OCI-LY1 (cell line): Measurements from ENCODE around the gene GRPR.

Experiments used
- H2AFZ ChIP-seq: fragments of 200-600 bp; sonication (generic), shearing (Covaris generic); 2 replicates; pipeline ENCODE4 v1.6.0; 2014; ENCODE audit warnings: antibody characterized with exemption, mild to moderate bottlenecking, low read length
- H3F3A ChIP-seq: fragments of 200-600 bp; sonication (generic), shearing (Covaris generic); 2 replicates; pipeline ENCODE4 v1.6.0; 2014; ENCODE audit warnings: mild to moderate bottlenecking, antibody characterized with exemption, low read length, moderate library complexity; ENCODE audit not compliant: insufficient read depth
- H3K27ac ChIP-seq: fragments of 200-600 bp; sonication (generic); 2 replicates; pipeline ENCODE4 v1.5.1; 2014; ENCODE audit warnings: low read length, mixed run types, mild to moderate bottlenecking, low read depth; ENCODE audit not compliant: poor library complexity, severe bottlenecking
- H3K27me3 ChIP-seq: fragments of 200-600 bp; sonication (generic); 2 replicates; pipeline ENCODE4 v1.6.0; 2014; ENCODE audit warnings: antibody characterized with exemption, mild to moderate bottlenecking, low read length, moderate library complexity; ENCODE audit not compliant: insufficient read depth
- H3K36me3 ChIP-seq: fragments of 200-600 bp; sonication (generic); 2 replicates; pipeline ENCODE4 v1.6.1; 2014; ENCODE audit warnings: mild to moderate bottlenecking, antibody characterized with exemption, low read length, moderate library complexity, mixed read lengths; ENCODE audit not compliant: insufficient read depth
- H3K4me1 ChIP-seq: fragments of 200-600 bp; sonication (generic); 2 replicates; pipeline ENCODE4 v1.5.1; 2014; ENCODE audit warnings: mild to moderate bottlenecking, low read length, moderate library complexity; ENCODE audit not compliant: insufficient read depth, severe bottlenecking
- H3K4me2 ChIP-seq: fragments of 200-600 bp; sonication (generic), shearing (Covaris generic); 2 replicates; pipeline ENCODE4 v1.6.1; 2014; ENCODE audit warnings: low read length
- H3K4me3 ChIP-seq: fragments of 200-600 bp; sonication (generic); 2 replicates; pipeline ENCODE4 v1.5.1; 2014; ENCODE audit warnings: low read length, low read depth, mild to moderate bottlenecking, mixed read lengths; ENCODE audit not compliant: poor library complexity, severe bottlenecking
- H3K79me2 ChIP-seq: fragments of 200-600 bp; shearing (Covaris generic); 2 replicates; pipeline ENCODE4 v1.6.1; 2016; ENCODE audit warnings: mixed run types, low read length, mixed read lengths; ENCODE audit not compliant: insufficient read depth
- H3K9ac ChIP-seq: fragments of 200-600 bp; sonication (generic), shearing (Covaris generic); 2 replicates; pipeline ENCODE4 v1.6.1; 2014; ENCODE audit warnings: mild to moderate bottlenecking, low read length, mixed read lengths
- H3K9me2 ChIP-seq: fragments of 200-600 bp; sonication (generic), shearing (Covaris generic); 2 replicates; pipeline ENCODE4 v1.6.1; 2014; ENCODE audit warnings: low read depth, mild to moderate bottlenecking, low read length, mixed read lengths
- H3K9me3 ChIP-seq: fragments of 200-600 bp; shearing (Covaris generic); 2 replicates; pipeline ENCODE4 v1.6.1; 2014; ENCODE audit warnings: low read length, mixed read lengths
- H4K20me1 ChIP-seq: fragments of 200-600 bp; sonication (generic), shearing (Covaris generic); 2 replicates; pipeline ENCODE4 v1.6.0; 2016; ENCODE audit warnings: mild to moderate bottlenecking, low read length; ENCODE audit not compliant: insufficient read depth
- EZH2 ChIP-seq: fragments of 200-600 bp; sonication (generic), shearing (Covaris generic); IDR thresholded peaks from 2 replicates; pipeline ENCODE4 v1.8.0; 2017; ENCODE audit warnings: borderline replicate concordance, mixed run types, mild to moderate bottlenecking, antibody characterized with exemption, low read length, moderate library complexity, mixed read lengths
- TF ChIP-seq, protein P1 (sequence below): fragments of 200-600 bp; sonication (generic), shearing (Covaris generic); IDR thresholded peaks from 2 replicates; pipeline ENCODE4 v1.5.1; 2017; ENCODE audit warnings: mild to moderate bottlenecking, antibody characterized with exemption, low read length, moderate library complexity, mixed read lengths

The GRPR gene

GRCh38 chrX:16112428-16112827 lies 10.9 kb upstream of the GRPR start:
- no peak overlapping the region for H3K27ac ChIP-seq
- no peaks in the 10 kb centered on the region for H3K9me3 ChIP-seq
- no peaks in the 10 kb centered on the region for H3K36me3 ChIP-seq
- H3K9me2 ChIP-seq: no peaks in the 10 kb centered on the region
- H3K4me1 ChIP-seq: no peaks in the 10 kb centered on the region
- no peaks in the 10 kb centered on the region for H3K79me2 ChIP-seq
- no peak overlapping the region for H3K9ac ChIP-seq
- H2AFZ ChIP-seq: no peak overlapping the region
- H3K27me3 ChIP-seq: no peaks in the 10 kb centered on the region
- TF ChIP-seq, protein P1, sequence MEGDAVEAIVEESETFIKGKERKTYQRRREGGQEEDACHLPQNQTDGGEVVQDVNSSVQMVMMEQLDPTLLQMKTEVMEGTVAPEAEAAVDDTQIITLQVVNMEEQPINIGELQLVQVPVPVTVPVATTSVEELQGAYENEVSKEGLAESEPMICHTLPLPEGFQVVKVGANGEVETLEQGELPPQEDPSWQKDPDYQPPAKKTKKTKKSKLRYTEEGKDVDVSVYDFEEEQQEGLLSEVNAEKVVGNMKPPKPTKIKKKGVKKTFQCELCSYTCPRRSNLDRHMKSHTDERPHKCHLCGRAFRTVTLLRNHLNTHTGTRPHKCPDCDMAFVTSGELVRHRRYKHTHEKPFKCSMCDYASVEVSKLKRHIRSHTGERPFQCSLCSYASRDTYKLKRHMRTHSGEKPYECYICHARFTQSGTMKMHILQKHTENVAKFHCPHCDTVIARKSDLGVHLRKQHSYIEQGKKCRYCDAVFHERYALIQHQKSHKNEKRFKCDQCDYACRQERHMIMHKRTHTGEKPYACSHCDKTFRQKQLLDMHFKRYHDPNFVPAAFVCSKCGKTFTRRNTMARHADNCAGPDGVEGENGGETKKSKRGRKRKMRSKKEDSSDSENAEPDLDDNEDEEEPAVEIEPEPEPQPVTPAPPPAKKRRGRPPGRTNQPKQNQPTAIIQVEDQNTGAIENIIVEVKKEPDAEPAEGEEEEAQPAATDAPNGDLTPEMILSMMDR: no peak
- no peak for TF ChIP-seq EZH2
- no peak overlapping the region for H3K4me2 ChIP-seq
- no peaks in the 10 kb centered on the region for H3F3A ChIP-seq
- no peaks in the 10 kb centered on the region for H4K20me1 ChIP-seq
- no peak overlapping the region for H3K4me3 ChIP-seq

DNA sequence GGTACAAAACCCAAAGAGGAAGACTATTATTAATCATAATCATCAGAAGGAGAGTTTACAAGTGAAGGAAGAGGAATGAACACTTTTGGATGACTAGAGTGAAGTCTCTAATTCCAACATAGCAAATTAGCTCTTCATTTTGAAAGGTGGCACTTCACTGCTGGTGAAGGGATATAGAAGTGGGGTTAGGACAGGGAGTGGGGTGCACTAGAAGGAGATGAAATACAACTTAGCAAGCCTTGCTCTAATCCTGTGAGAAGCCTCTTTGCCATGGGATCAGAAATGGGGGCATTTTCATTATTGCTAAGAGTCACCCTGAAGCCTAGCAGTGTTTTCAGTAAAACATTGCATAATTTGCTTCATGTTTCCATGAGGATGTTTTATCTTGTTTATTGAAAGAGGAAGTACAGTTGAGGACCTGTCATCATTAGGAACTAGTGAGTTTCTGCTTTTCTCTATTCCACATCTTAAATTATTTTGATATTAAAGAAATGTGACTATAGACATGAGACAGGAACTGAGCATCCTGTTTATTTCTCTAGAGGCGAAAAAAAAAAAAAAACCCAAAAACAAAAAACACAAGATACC lies 9.3 kb upstream of the GRPR start:
- H2AFZ ChIP-seq: no peak overlapping the region
- H3K79me2 ChIP-seq: no peaks in the 10 kb centered on the region
- H3F3A ChIP-seq: no peaks in the 10 kb centered on the region
- no peak overlapping the region for H3K9ac ChIP-seq
- TF ChIP-seq, protein P1: no peak
- TF ChIP-seq EZH2: no peak
- H3K36me3 ChIP-seq: no peaks in the 10 kb centered on the region
- no peak overlapping the region for H3K27ac ChIP-seq
- H3K4me1 ChIP-seq: no peaks in the 10 kb centered on the region
- no peaks in the 10 kb centered on the region for H3K9me2 ChIP-seq
- no peak overlapping the region for H3K4me3 ChIP-seq
- H3K4me2 ChIP-seq: no peak overlapping the region
- H3K9me3 ChIP-seq: no peaks in the 10 kb centered on the region
- no peaks in the 10 kb centered on the region for H3K27me3 ChIP-seq
- no peaks in the 10 kb centered on the region for H4K20me1 ChIP-seq

- Histone ChIP-seq H3K27ac (no peak overlapping the region), H3K9me2 (no peaks in the 10 kb centered on the region), H3K4me2 (no peak overlapping the region), H3K4me3 (no peak overlapping the region), H2AFZ (no peak overlapping the region), H3K9me3 (no peaks in the 10 kb centered on the region), H3K27me3 (no peaks in the 10 kb centered on the region), H3F3A (no peaks in the 10 kb centered on the region), H4K20me1 (no peaks in the 10 kb centered on the region), H3K9ac (no peak overlapping the region), H3K36me3 (no peaks in the 10 kb centered on the region), H3K79me2 (no peaks in the 10 kb centered on the region), H3K4me1 (no peaks in the 10 kb centered on the region)
- TF ChIP-seq EZH2: no peak
- TF ChIP-seq, protein P1: no peak
Measured at GRCh38 chrX:16114611-16115010, 8.8 kb upstream of the GRPR start.
